HL-60 (cell line): ENCODE data around the gene AP3M1.

Experiments
- CTCF ChIP-seq: IDR thresholded peaks from one replicate; pipeline ENCODE4 v1.5.1; 2011; ENCODE audit warnings: low read length, control low read depth, inconsistent platforms; ENCODE audit not compliant: insufficient read depth
- GABPA ChIP-seq: IDR thresholded peaks from 2 replicates; pipeline ENCODE4 v1.6.1; 2012; ENCODE audit warnings: low read depth
- POLR2AphosphoS5 ChIP-seq: IDR thresholded peaks from 2 replicates; pipeline ENCODE4 v1.6.1; 2012; ENCODE audit warnings: low read depth
- REST ChIP-seq: IDR thresholded peaks from 2 replicates; pipeline ENCODE4 v1.6.1; 2012; ENCODE audit warnings: low read depth; ENCODE audit not compliant: insufficient replicate concordance

- TF ChIP-seq CTCF: no peak
- no peak for TF ChIP-seq POLR2AphosphoS5
- TF ChIP-seq REST: no peak
- TF ChIP-seq GABPA: no peak
These were observed 46.1 kb downstream of the AP3M1 start for GRCh38 chr10:74104480-74104879.
